Measurements from ENCODE around the gene MGRN1.

- TF ChIP-seq CTCF (IDR thresholded peaks at IDR 0.05) (no peak), POLR2A (IDR thresholded peaks at IDR 0.05) (no peak)
Observed at GRCh38 chr16:4601864-4602186, 22.8 kb upstream of the MGRN1 start.

Data from testis (tissue), 2 donors.